ENCODE results near the gene TGOLN2. TPM values are rescaled to one million over a fixed set of nuclear protein-coding genes. Genes with fewer than 3 reads are reported as not detected.
A peak's percentile ranks its signal among the peaks of the same experiment; 100 is the strongest.

Gene TGOLN2
- total RNA-seq (10 to 100 TPM; 78.9 to 95.0 (median 80.8) TPM), polyA plus RNA-seq (10 to 100 TPM; 12.6 to 85.8 (median 20.8) TPM)

GRCh38 chr2:85327822-85328617, at the start of gene TGOLN2:
TGOLN2 (minus strand) TSS chr2:85327989; CDS start chr2:85327962, 27 bp downstream.
- WGBS, 2 donors, result 0% methylated on average over 57 of the region's 57 CpGs
- DNase-seq, result peak; percentile 96
- peak; percentile 99 for TF ChIP-seq POLR2A (IDR thresholded peaks at IDR 0.05)
- TF ChIP-seq POLR2AphosphoS5 (IDR thresholded peaks at IDR 0.05), result peak; percentile 98 to 100 (median 100)
- TF ChIP-seq, protein P1, sequence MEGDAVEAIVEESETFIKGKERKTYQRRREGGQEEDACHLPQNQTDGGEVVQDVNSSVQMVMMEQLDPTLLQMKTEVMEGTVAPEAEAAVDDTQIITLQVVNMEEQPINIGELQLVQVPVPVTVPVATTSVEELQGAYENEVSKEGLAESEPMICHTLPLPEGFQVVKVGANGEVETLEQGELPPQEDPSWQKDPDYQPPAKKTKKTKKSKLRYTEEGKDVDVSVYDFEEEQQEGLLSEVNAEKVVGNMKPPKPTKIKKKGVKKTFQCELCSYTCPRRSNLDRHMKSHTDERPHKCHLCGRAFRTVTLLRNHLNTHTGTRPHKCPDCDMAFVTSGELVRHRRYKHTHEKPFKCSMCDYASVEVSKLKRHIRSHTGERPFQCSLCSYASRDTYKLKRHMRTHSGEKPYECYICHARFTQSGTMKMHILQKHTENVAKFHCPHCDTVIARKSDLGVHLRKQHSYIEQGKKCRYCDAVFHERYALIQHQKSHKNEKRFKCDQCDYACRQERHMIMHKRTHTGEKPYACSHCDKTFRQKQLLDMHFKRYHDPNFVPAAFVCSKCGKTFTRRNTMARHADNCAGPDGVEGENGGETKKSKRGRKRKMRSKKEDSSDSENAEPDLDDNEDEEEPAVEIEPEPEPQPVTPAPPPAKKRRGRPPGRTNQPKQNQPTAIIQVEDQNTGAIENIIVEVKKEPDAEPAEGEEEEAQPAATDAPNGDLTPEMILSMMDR (IDR thresholded peaks at IDR 0.05), result peak in 1 of 4 experiments; percentile 15
- TF ChIP-seq EP300 (IDR thresholded peaks at IDR 0.05), result no peak
- no peaks in the 10 kb centered on the region for H3K27me3 ChIP-seq
- peak within 1 kb of the TSS; percentile 90 to 97 (median 94) for H3K27ac ChIP-seq
- peaks cover 0 to 42% (median 42%) of the 10 kb centered on the region in 4 donors for H3K4me1 ChIP-seq
- intact Hi-C loops (cut with DNase I), result loop anchor here (1.0 kb wide), 1 partner anchor 23 kb away; no protein-coding TSS in a partner anchor
- H3K9me3 ChIP-seq, result no peaks in the 10 kb centered on the region
- H3K4me3 ChIP-seq, result peak within 1 kb of the TSS; percentile 70 to 86 (median 71)
- H3K36me3 ChIP-seq, result peaks cover under 1 to 27% (median 14%) of the 10 kb centered on the region in 4 donors

DNA sequence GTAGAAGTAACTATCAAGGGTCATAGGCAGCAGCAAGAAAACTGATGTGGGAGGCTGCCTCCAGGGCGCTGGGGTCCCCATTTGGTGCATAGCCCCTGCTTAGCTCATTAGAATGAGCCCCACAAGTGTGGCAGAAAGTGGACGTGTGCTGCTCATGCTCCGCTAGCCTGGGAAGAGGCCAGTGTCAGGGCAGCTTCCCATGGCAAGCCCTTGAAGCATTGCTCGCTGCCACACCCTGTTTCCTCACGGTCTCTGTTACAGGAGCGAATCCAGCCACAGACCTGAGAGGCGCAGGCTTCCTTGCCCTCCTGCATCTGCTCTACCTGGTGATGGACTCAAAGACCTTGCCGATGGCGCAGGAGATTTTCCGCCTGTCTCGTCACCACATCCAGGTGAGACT, 49.3 kb upstream of the TGOLN2 start:
- Histone ChIP-seq H3K27me3 (no peaks in the 10 kb centered on the region), H3K9me3 (no peaks in the 10 kb centered on the region), H3K4me3 (no peak overlapping the region), H3K4me1 (no peaks in the 10 kb centered on the region), H3K36me3 (peaks cover 0 to 58% (median 9%) of the 10 kb centered on the region in 4 donors), H3K27ac (no peak overlapping the region)
- WGBS, 2 donors, result 94% methylated on average over 11 of the region's 11 CpGs
- TF ChIP-seq POLR2AphosphoS5 (IDR thresholded peaks at IDR 0.05), result no peak
- no peak for TF ChIP-seq EP300 (IDR thresholded peaks at IDR 0.05)
- TF ChIP-seq POLR2A (IDR thresholded peaks at IDR 0.05), result no peak
- TF ChIP-seq, protein P1 (IDR thresholded peaks at IDR 0.05), result no peak
- DNase-seq, result no peak
- intact Hi-C loops (cut with DNase I), result no loop called here

DNA sequence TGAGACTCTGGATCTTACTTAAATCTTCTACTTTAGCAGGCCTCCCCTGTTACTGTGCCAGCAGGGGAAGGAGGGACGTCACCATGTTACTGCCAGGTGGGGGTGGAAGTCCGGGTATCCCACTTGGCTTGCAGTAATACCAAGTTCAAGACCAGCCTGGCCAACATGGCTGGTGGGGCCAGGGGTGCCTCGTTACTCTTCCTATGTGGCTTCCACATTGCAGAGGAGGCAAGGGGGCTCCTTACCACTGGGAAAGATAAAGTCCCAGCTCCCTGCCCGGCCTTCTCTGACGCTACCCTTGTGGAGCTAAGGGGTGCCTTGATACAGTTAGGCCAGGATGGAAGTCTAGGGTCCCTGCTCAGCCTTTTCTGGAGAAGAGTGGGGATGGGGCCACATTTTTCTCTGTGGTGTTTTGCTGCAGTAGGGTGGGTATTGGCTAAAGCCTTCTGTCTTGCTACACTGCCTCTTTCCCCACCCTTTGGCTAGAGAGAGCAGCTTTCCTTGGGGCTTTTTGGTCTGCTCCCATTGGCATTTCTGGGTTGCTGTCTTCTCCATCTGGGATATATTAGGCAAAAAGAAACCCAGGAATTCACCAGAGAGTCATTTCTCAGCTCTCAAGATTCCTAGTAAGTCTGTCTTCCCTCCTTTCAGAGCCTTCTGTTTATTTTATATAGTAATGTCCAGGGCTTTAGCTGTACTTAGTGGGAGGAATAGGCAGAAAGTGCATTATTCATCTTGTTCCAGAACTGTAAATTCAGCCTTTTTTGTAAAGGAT, 48.7 kb upstream of the TGOLN2 start:
- H3K4me3 ChIP-seq, result no peak overlapping the region
- H3K27ac ChIP-seq, result no peak overlapping the region
- peaks cover 0 to 60% (median 10%) of the 10 kb centered on the region in 4 donors for H3K36me3 ChIP-seq
- H3K4me1 ChIP-seq, result no peaks in the 10 kb centered on the region
- no peaks in the 10 kb centered on the region for H3K9me3 ChIP-seq
- intact Hi-C loops (cut with DNase I), result no loop called here
- TF ChIP-seq POLR2AphosphoS5 (IDR thresholded peaks at IDR 0.05) (no peak), EP300 (IDR thresholded peaks at IDR 0.05) (no peak), POLR2A (IDR thresholded peaks at IDR 0.05) (no peak)
- TF ChIP-seq, protein P1 (IDR thresholded peaks at IDR 0.05), result no peak
- no peaks in the 10 kb centered on the region for H3K27me3 ChIP-seq
- WGBS, 2 donors, result 94 to 96% methylated on average over 5 of the region's 5 CpGs
- DNase-seq, result no peak

- H3K9me3 ChIP-seq, result no peaks in the 10 kb centered on the region
- peaks cover 0 to 29% (median 4%) of the 10 kb centered on the region in 4 donors for H3K36me3 ChIP-seq
- H3K4me3 ChIP-seq, result no peak overlapping the region
- no peak for DNase-seq
- no peaks in the 10 kb centered on the region for H3K27me3 ChIP-seq
- WGBS, 2 donors, result 97% methylated on average over 11 of the region's 11 CpGs
- TF ChIP-seq, protein P1 (IDR thresholded peaks at IDR 0.05), result no peak
- TF ChIP-seq EP300 (IDR thresholded peaks at IDR 0.05) (no peak), POLR2AphosphoS5 (IDR thresholded peaks at IDR 0.05) (no peak), POLR2A (IDR thresholded peaks at IDR 0.05) (no peak)
- H3K27ac ChIP-seq, result no peak overlapping the region
- intact Hi-C loops (cut with DNase I), result no loop called here
- no peaks in the 10 kb centered on the region for H3K4me1 ChIP-seq
Measured at GRCh38 chr2:85371045-85371444, 43.3 kb upstream of the TGOLN2 start.
